Endothelial cell (in vitro differentiated cells): Measurements from ENCODE around the gene KRT38. TPM values are rescaled to one million over a fixed set of nuclear protein-coding genes. Genes with fewer than 3 reads are reported as not detected.

ENCODE experiments used
- DNase-seq: peaks from one replicate; pipeline ENCODE4 v3.0.0; 2021; ENCODE audit warnings: low spot score
- H3K27ac Mint-ChIP-seq: one replicate; pipeline ENCODE4 v1.8.0; 2021; ENCODE audit warnings: mixed read lengths, inconsistent platforms; ENCODE audit not compliant: unreplicated experiment
- H3K27me3 Mint-ChIP-seq: one replicate; pipeline ENCODE4 v1.8.0; 2021; ENCODE audit warnings: mild to moderate bottlenecking, moderate library complexity, mixed read lengths, inconsistent platforms; ENCODE audit not compliant: unreplicated experiment
- H3K36me3 Mint-ChIP-seq: one replicate; pipeline ENCODE4 v1.8.0; 2021; ENCODE audit warnings: mild to moderate bottlenecking, low read depth, mixed read lengths, inconsistent platforms; ENCODE audit not compliant: unreplicated experiment
- H3K4me1 Mint-ChIP-seq: one replicate; pipeline ENCODE4 v1.8.0; 2021; ENCODE audit warnings: mild to moderate bottlenecking, mixed read lengths, inconsistent platforms; ENCODE audit not compliant: unreplicated experiment
- H3K4me3 Mint-ChIP-seq: one replicate; pipeline ENCODE4 v1.8.0; 2021; ENCODE audit warnings: mild to moderate bottlenecking, mixed read lengths, inconsistent platforms; ENCODE audit not compliant: unreplicated experiment
- H3K9me3 Mint-ChIP-seq: one replicate; pipeline ENCODE4 v1.8.0; 2021; ENCODE audit warnings: mixed read lengths, inconsistent platforms; ENCODE audit not compliant: unreplicated experiment
- total RNA-seq: library from RNA; stranded (reverse); fragmentation: NEBNext Ultra II Directional; extraction: Animal tissue kit (Norgen Biotek cat#: 25700); gene quantifications from one replicate; pipeline ENCODE4 v1.2.1, GENCODE V29; 2021; ENCODE audit not compliant: unreplicated experiment
- TF ChIP-seq, protein P1 (sequence below): fragments of 200-600 bp; sonication (generic); IDR thresholded peaks from one replicate; pipeline ENCODE4 v1.5.0; 2021; ENCODE audit warnings: antibody characterized with exemption; ENCODE audit not compliant: unreplicated experiment

Gene KRT38
- total RNA-seq, 1 donor from 2014 or later: not detected

- no peak for DNase-seq
- Mint-ChIP-seq H3K27ac (no peak overlapping the region), H3K9me3 (peaks cover 4% of the 10 kb centered on the region), H3K4me1 (no peaks in the 10 kb centered on the region), H3K4me3 (no peak overlapping the region), H3K36me3 (peaks cover 3% of the 10 kb centered on the region), H3K27me3 (peaks cover 1% of the 10 kb centered on the region)
- TF ChIP-seq, protein P1, sequence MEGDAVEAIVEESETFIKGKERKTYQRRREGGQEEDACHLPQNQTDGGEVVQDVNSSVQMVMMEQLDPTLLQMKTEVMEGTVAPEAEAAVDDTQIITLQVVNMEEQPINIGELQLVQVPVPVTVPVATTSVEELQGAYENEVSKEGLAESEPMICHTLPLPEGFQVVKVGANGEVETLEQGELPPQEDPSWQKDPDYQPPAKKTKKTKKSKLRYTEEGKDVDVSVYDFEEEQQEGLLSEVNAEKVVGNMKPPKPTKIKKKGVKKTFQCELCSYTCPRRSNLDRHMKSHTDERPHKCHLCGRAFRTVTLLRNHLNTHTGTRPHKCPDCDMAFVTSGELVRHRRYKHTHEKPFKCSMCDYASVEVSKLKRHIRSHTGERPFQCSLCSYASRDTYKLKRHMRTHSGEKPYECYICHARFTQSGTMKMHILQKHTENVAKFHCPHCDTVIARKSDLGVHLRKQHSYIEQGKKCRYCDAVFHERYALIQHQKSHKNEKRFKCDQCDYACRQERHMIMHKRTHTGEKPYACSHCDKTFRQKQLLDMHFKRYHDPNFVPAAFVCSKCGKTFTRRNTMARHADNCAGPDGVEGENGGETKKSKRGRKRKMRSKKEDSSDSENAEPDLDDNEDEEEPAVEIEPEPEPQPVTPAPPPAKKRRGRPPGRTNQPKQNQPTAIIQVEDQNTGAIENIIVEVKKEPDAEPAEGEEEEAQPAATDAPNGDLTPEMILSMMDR: no peak
Measured at GRCh38 chr17:41474863-41475262, 34.1 kb upstream of the KRT38 start.

GRCh38 chr17:41468346-41468745 lies 27.6 kb upstream of the KRT38 start:
- Mint-ChIP-seq H3K4me3 (no peak overlapping the region), H3K9me3 (peaks cover 4% of the 10 kb centered on the region), H3K36me3 (peaks cover 3% of the 10 kb centered on the region), H3K4me1 (no peaks in the 10 kb centered on the region), H3K27ac (no peak overlapping the region), H3K27me3 (no peaks in the 10 kb centered on the region)
- DNase-seq: no peak
- TF ChIP-seq, protein P1: no peak

- Mint-ChIP-seq H3K4me1 (no peaks in the 10 kb centered on the region), H3K27me3 (no peaks in the 10 kb centered on the region), H3K9me3 (no peaks in the 10 kb centered on the region), H3K27ac (no peak overlapping the region), H3K36me3 (no peaks in the 10 kb centered on the region), H3K4me3 (no peak overlapping the region)
- TF ChIP-seq, protein P1: no peak
- DNase-seq: no peak
Measured at GRCh38 chr17:41467561-41467960, 26.8 kb upstream of the KRT38 start.

- Mint-ChIP-seq H3K4me1 (no peaks in the 10 kb centered on the region), H3K27ac (no peak within 1 kb of the TSS), H3K9me3 (no peaks in the 10 kb centered on the region), H3K36me3 (no peaks in the 10 kb centered on the region), H3K4me3 (no peak within 1 kb of the TSS), H3K27me3 (no peaks in the 10 kb centered on the region)
- TF ChIP-seq, protein P1: no peak
- DNase-seq: no peak
Measured at GRCh38 chr17:41466988-41467387, 26.2 kb upstream of the KRT38 start, which contains the start of gene KRT32. Gene KRT32 (minus strand): TSS chr17:41467386. CDS start chr17:41467325, 61 bp downstream.

DNA sequence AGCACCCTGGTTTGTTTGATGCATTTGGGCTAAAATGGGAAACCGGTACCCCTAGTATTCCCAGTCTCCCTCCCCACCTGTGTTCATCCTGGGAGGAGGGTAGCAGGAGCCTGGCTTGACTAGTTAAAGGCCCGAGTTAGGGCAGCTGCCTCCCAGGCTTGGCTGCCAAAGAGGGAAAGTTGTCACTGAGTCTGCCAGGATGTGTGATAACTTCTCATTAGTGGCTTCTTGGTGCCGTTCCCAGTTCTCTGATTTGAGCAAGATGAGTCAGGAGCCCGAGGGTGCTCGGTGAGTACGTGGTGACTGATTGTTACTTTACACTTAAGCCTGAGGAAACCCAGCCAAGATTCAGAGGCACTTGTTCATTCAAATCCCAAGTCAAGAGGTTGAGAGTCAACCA lies 23.9 kb upstream of the KRT38 start:
- no peak overlapping the region for H3K4me3 Mint-ChIP-seq
- H3K27me3 Mint-ChIP-seq: peaks cover 4% of the 10 kb centered on the region
- DNase-seq: no peak
- H3K4me1 Mint-ChIP-seq: no peaks in the 10 kb centered on the region
- no peaks in the 10 kb centered on the region for H3K9me3 Mint-ChIP-seq
- no peak overlapping the region for H3K27ac Mint-ChIP-seq
- H3K36me3 Mint-ChIP-seq: no peaks in the 10 kb centered on the region
- TF ChIP-seq, protein P1: no peak
